Common myeloid progenitor, CD34-positive (primary cell): ENCODE results near the gene TRIM28.
"Not testable (repeated sequence)": the region's sequence is repeated elsewhere in the genome, so short reads cannot be mapped to it uniquely, and the experiment has no call there.

Source experiments
- CTCF ChIA-PET: fragments of 350-600 bp; sonication (Branson Sonifier 250); formaldehyde crosslinking; loops from one replicate; lab custom pipeline; 2021; ENCODE audit warnings: antibody characterized with exemption; lab: Charles Lee
- POLR2A ChIA-PET: fragments of 350-600 bp; sonication (Branson Sonifier 250); formaldehyde crosslinking; loops from one replicate; lab custom pipeline; 2021; ENCODE audit warnings: antibody characterized with exemption; lab: Charles Lee
- DNase-seq, 3 donors: peaks; one replicate each; pipeline versions ENCODE4 v3.0.0 to v3.0.0-alpha.2; 2013
- H3K27ac ChIP-seq, 2 experiments: 1 replicate in 1 of 2; 2 replicates in 1 of 2; pipeline ENCODE4 v1.7.0; 2013; ENCODE audit warnings: inconsistent platforms in 2 of 2, low read length in 2 of 2, mild to moderate bottlenecking in 2 of 2, low read depth in 1 of 2, moderate library complexity in 1 of 2; ENCODE audit not compliant: severe bottlenecking in 2 of 2, insufficient read depth in 1 of 2, poor library complexity in 1 of 2
- H3K27me3 ChIP-seq, 5 experiments: replicated peaks in 2 of 5; 1 replicate in 3 of 5; 2 replicates in 2 of 5; pipeline versions ENCODE4 v1.6.1 to v1.7.0; 2013; ENCODE audit warnings: low read length in 4 of 5, mild to moderate bottlenecking in 2 of 5, moderate library complexity in 2 of 5, inconsistent platforms in 1 of 5; ENCODE audit not compliant: insufficient read depth in 5 of 5, control insufficient read depth in 4 of 5
- H3K36me3 ChIP-seq, 4 experiments: 1 replicate in 2 of 4; 2 replicates in 2 of 4; pipeline versions ENCODE4 v1.6.1 to v1.7.0; 2013; ENCODE audit warnings: low read length in 3 of 4, control low read depth in 1 of 4, mild to moderate bottlenecking in 1 of 4; ENCODE audit not compliant: control insufficient read depth in 4 of 4, insufficient read depth in 4 of 4
- H3K4me1 ChIP-seq, 4 experiments: 1 replicate in 3 of 4; 2 replicates in 1 of 4; pipeline versions ENCODE4 v1.6.1 to v1.7.1; 2013; ENCODE audit warnings: low read length in 3 of 4, mild to moderate bottlenecking in 3 of 4, control low read depth in 1 of 4, inconsistent platforms in 1 of 4, moderate library complexity in 1 of 4; ENCODE audit not compliant: control insufficient read depth in 4 of 4, insufficient read depth in 4 of 4; ENCODE audit errors: control extremely low read depth in 1 of 4
- H3K4me3 ChIP-seq, 7 experiments: 1 replicate in 4 of 7; 2 replicates in 3 of 7; pipeline versions ENCODE4 v1.5.1 to v1.7.0; 2013; ENCODE audit warnings: mild to moderate bottlenecking in 7 of 7, low read length in 6 of 7, moderate library complexity in 6 of 7, inconsistent platforms in 2 of 7, low read depth in 2 of 7, control low read depth in 1 of 7; ENCODE audit not compliant: insufficient read depth in 4 of 7, control insufficient read depth in 1 of 7; ENCODE audit errors: extremely low read depth in 1 of 7
- H3K9me3 ChIP-seq, 5 experiments: 1 replicate in 4 of 5; 2 replicates in 1 of 5; pipeline versions ENCODE4 v1.6.1 to v1.7.1; 2013; ENCODE audit warnings: low read length in 4 of 5, mild to moderate bottlenecking in 2 of 5, inconsistent platforms in 1 of 5, low read depth in 1 of 5, moderate library complexity in 1 of 5; ENCODE audit not compliant: control insufficient read depth in 4 of 5, insufficient read depth in 2 of 5; ENCODE audit errors: control extremely low read depth in 1 of 5
- WGBS: methylation state at CpG from one replicate; pipeline ENCODE4 v1.1.5; 2013; ENCODE audit not compliant: insufficient coverage; 5-methylcytosine and 5-hydroxymethylcytosine counted together

The TRIM28 gene

GRCh38 chr19:58572026-58572817, 28.4 kb downstream of the TRIM28 start:
- Histone ChIP-seq H3K27ac (peak overlapping the region; percentile 95 to 96), H3K36me3 (peaks cover 2 to 35% (median 19%) of the 10 kb centered on the region in 4 experiments), H3K4me1 (peaks cover 8 to 32% (median 30%) of the 10 kb centered on the region in 4 experiments), H3K4me3 (peak overlapping the region; percentile 63 to 89 (median 81)), H3K9me3 (no peaks in the 10 kb centered on the region), H3K27me3 (no peaks in the 10 kb centered on the region)
- ChIA-PET CTCF (interaction anchor here (0.8 to 3.2 kb wide), 3 partner anchors 15 to 52 kb away, joined by 3 to 13 read pairs (median 3); partner anchors contain the start of gene ZBTB45), POLR2A (interaction anchor here (0.6 to 1.6 kb wide), 3 partner anchors 10 to 35 kb away, joined by 3 to 4 read pairs (median 3); partner anchors contain the start of gene UBE2M)
- no peak for DNase-seq
- 41% methylated on average over 23 of the region's 24 CpGs for WGBS

DNA sequence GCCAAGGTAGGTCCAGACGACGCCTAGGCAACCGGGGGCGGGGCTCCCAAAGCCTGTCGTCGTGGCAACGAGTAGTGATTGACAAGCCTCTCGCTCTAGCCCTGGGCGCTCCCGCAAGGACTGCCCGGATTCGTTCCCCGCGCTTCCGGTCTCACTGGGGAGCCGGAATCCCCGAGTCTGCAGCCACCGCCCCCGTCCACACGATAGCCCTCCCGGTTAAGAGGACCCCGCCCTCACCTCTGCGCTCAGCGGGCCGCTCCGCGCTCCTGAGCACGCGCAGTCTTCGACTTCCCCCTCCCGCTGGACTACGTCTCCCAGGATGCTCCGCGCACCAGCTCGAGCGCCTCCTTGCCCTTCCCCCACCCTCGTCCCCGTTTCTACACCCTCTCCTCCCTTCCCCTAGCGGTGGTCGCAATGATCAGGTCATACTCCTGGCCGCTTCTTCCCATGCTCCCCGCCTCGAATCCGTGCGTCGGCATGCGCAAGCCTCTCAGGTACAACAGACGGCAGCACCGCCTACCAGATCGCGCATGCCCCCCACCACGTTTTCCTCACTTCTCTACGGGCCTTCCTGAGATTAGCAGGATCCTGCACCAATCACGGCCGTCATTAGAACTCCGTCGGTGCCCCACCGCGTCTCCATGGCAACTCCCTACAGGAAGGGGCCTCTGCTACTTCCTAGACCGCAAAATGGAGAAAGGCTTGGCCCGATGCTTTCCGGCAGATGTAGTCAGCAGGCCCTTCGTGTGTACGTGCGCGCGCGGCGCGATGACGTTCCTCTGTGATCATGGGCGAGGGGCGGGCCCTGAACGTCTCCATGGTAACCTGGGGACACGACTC, 29.2 kb downstream of the TRIM28 start, which contains the start of gene MZF1:
Gene MZF1, minus strand, starts transcription at position 518 of the 840 bp plus-strand sequence. CDS start 1,946 bp downstream, outside the sequence.
- Histone ChIP-seq H3K27ac (peak within 1 kb of the TSS; percentile 95 to 96), H3K4me1 (peaks cover 8 to 32% (median 30%) of the 10 kb centered on the region in 4 experiments), H3K36me3 (peaks cover 0 to 34% (median 18%) of the 10 kb centered on the region in 4 experiments), H3K4me3 (peak within 1 kb of the TSS; percentile 63 to 89 (median 81)), H3K27me3 (no peaks in the 10 kb centered on the region), H3K9me3 (no peaks in the 10 kb centered on the region)
- DNase-seq, result peak; percentile 100
- WGBS, result 0% methylated on average over 52 of the region's 75 CpGs
- POLR2A ChIA-PET, result interaction anchor here (0.8 to 1.6 kb wide), 2 partner anchors 10 to 36 kb away, joined by 3 to 4 read pairs; no protein-coding TSS in a partner anchor
- CTCF ChIA-PET, result interaction anchor here (1.0 kb wide), 1 partner anchor 53 kb away, joined by 3 read pairs; the partner anchor contains the start of gene ZBTB45

DNA sequence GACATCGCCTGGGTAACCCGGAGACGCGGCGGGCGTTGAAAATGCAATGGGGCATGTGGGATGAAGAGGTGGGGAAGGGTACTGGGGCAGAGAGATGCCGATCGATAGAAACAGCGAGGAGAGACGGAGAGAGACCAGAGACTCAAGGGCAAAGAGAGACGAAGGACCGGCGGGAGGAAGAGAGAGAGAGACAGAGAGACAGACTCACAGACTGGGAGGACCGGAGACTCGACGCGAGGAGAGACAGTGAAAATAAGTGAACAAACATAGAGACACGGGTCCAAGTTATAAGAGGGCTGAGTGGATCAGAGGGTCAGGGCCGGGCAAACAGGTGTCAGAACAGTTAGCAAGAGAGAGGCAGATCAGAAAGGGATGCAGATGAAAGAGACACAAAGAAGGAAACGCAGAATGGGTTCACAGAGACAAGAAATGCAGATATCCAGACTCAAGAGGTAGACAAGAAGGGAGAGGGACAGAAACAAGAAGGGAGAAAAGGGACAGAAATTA, 29.8 kb downstream of the TRIM28 start:
- peaks cover 8 to 32% (median 30%) of the 10 kb centered on the region in 4 experiments for H3K4me1 ChIP-seq
- POLR2A ChIA-PET, result no interaction called here
- H3K9me3 ChIP-seq, result no peaks in the 10 kb centered on the region
- DNase-seq, result no peak
- CTCF ChIA-PET, result interaction anchor here (8.4 kb wide), 1 partner anchor 55 kb away, joined by 139 read pairs; the partner anchor contains the start of gene ZBTB45
- H3K27me3 ChIP-seq, result no peaks in the 10 kb centered on the region
- peak overlapping the region; percentile 95 to 96 for H3K27ac ChIP-seq
- peaks cover 0 to 29% (median 20%) of the 10 kb centered on the region in 4 experiments for H3K36me3 ChIP-seq
- H3K4me3 ChIP-seq, result peak overlapping the region; percentile 36 to 89 (median 81)
- WGBS, result 1% methylated on average over 20 of the region's 20 CpGs

- Histone ChIP-seq H3K27me3 (no peaks in the 10 kb centered on the region), H3K27ac (peak overlapping the region; percentile 94 to 95), H3K9me3 (no peaks in the 10 kb centered on the region), H3K36me3 (peaks cover 0 to 14% (median 11%) of the 10 kb centered on the region in 4 experiments), H3K4me1 (peaks cover 8 to 32% (median 30%) of the 10 kb centered on the region in 4 experiments), H3K4me3 (peak overlapping the region; percentile 39 to 86 (median 74))
- under 1% methylated on average over 61 of the region's 66 CpGs for WGBS
- POLR2A ChIA-PET, result interaction anchor here (0.9 to 1.9 kb wide), 5 partner anchors 13 to 55 kb away, joined by 3 to 11 read pairs (median 5); partner anchors contain the start of genes CHMP2A, TRIM28, UBE2M and ZBTB45
- CTCF ChIA-PET, result interaction anchor here (0.6 to 8.4 kb wide), 7 partner anchors 14 to 62 kb away, joined by 3 to 139 read pairs (median 5); partner anchors contain the start of genes CHMP2A and ZBTB45
- DNase-seq, result peak; percentile 92 to 95 (median 94)
Observed at GRCh38 chr19:58575183-58576041, 31.5 kb downstream of the TRIM28 start.

GRCh38 chr19:58577581-58577980, 33.7 kb downstream of the TRIM28 start:
- peaks cover 0 to 13% (median 11%) of the 10 kb centered on the region in 4 experiments for H3K36me3 ChIP-seq
- CTCF ChIA-PET, result interaction anchor here (1.8 to 8.4 kb wide), 3 partner anchors 16 to 64 kb away, joined by 4 to 139 read pairs (median 7); partner anchors contain the start of gene ZBTB45
- WGBS, result no CpG with 5 or more reads among the region's 2 CpGs
- POLR2A ChIA-PET, H3K27me3 ChIP-seq, DNase-seq, H3K27ac ChIP-seq, H3K9me3 ChIP-seq, H3K4me3 ChIP-seq: not testable (repeated sequence)
- H3K4me1 ChIP-seq, result peaks cover 8 to 24% (median 24%) of the 10 kb centered on the region in 4 experiments
